Calu3 (cell line): ENCODE results near the gene PIEZO2. TPM values are rescaled to one million over a fixed set of nuclear protein-coding genes. Genes with fewer than 3 reads are reported as not detected.

ENCODE experiments used
- BruUV-seq: library from RNA; stranded (reverse); fragments of 400-500 nt; replicated peaks from 2 replicates; lab custom pipeline; 2021; lab: Mats Ljungman, UMichigan
- CTCF ChIA-PET: fragments of 300-600 bp; sonication (Branson Sonifier 250); formaldehyde crosslinking; loops from one replicate; lab custom pipeline; 2022; ENCODE audit warnings: antibody characterized with exemption; lab: Charles Lee
- DNase-seq: peaks from one replicate; pipeline ENCODE4 v3.0.0; 2022
- H3K27ac Mint-ChIP-seq: one replicate; pipeline ENCODE4 v1.8.0; 2022; ENCODE audit warnings: mixed read lengths; ENCODE audit not compliant: unreplicated experiment
- H3K27me3 Mint-ChIP-seq: one replicate; pipeline ENCODE4 v1.8.0; 2022; ENCODE audit warnings: mixed read lengths; ENCODE audit not compliant: unreplicated experiment
- H3K36me3 Mint-ChIP-seq: one replicate; pipeline ENCODE4 v1.8.0; 2022; ENCODE audit warnings: mild to moderate bottlenecking, moderate library complexity, mixed read lengths; ENCODE audit not compliant: insufficient read depth, unreplicated experiment
- H3K4me1 Mint-ChIP-seq: one replicate; pipeline ENCODE4 v1.8.0; 2022; ENCODE audit warnings: mild to moderate bottlenecking, low read depth, mixed read lengths; ENCODE audit not compliant: unreplicated experiment
- H3K4me3 Mint-ChIP-seq: one replicate; pipeline ENCODE4 v1.8.0; 2022; ENCODE audit warnings: mild to moderate bottlenecking, low read depth, moderate library complexity, mixed read lengths; ENCODE audit not compliant: unreplicated experiment
- H3K9me3 Mint-ChIP-seq: one replicate; pipeline ENCODE4 v1.8.0; 2022; ENCODE audit warnings: low read depth, mixed read lengths; ENCODE audit not compliant: unreplicated experiment
- intact Hi-C: fragments of 100-400 bp; cut with micrococcal nuclease; formaldehyde crosslinking; loops from one replicate; pipeline ENCODE4 v1.10.0; 2022; ENCODE audit not compliant: unreplicated experiment
- total RNA-seq: library from RNA; stranded (reverse); gene quantifications from 2 replicates; pipeline ENCODE4 v1.2.3, GENCODE V29; 2022
- TF ChIP-seq, protein P1 (sequence below): fragments of 200-600 bp; IDR thresholded peaks from one replicate; pipeline ENCODE4 v1.8.0; 2022; ENCODE audit warnings: antibody characterized with exemption; ENCODE audit not compliant: unreplicated experiment

Gene PIEZO2
- total RNA-seq, 1 experiment from 2014 or later = 0.24 TPM

DNA sequence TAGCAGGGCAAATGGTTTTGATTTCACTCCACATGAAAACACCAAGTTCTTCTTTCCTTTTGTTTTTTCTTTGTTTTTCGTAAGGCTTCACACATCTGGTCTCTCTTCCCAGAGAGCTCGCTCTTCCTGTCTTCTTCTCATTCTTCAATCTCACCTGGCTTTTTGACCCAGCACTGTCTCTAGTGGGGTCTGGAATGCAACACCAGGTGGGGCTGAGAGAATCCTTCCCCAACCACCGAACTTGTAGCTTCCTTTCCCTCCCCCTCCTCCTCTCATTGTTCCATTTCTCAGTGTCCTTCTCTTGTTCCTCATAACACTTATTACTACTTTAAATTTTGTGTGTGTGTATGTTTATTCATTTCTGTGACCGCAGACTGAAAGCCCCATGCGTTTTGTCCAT, 13.5 kb upstream of the PIEZO2 start:
- Mint-ChIP-seq H3K4me3 (no peak overlapping the region), H3K27ac (no peak overlapping the region), H3K36me3 (no peaks in the 10 kb centered on the region), H3K9me3 (no peaks in the 10 kb centered on the region), H3K27me3 (peaks cover 36% of the 10 kb centered on the region), H3K4me1 (no peaks in the 10 kb centered on the region)
- TF ChIP-seq, protein P1, sequence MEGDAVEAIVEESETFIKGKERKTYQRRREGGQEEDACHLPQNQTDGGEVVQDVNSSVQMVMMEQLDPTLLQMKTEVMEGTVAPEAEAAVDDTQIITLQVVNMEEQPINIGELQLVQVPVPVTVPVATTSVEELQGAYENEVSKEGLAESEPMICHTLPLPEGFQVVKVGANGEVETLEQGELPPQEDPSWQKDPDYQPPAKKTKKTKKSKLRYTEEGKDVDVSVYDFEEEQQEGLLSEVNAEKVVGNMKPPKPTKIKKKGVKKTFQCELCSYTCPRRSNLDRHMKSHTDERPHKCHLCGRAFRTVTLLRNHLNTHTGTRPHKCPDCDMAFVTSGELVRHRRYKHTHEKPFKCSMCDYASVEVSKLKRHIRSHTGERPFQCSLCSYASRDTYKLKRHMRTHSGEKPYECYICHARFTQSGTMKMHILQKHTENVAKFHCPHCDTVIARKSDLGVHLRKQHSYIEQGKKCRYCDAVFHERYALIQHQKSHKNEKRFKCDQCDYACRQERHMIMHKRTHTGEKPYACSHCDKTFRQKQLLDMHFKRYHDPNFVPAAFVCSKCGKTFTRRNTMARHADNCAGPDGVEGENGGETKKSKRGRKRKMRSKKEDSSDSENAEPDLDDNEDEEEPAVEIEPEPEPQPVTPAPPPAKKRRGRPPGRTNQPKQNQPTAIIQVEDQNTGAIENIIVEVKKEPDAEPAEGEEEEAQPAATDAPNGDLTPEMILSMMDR = no peak
- BruUV-seq = no TSS peak
- no peak for DNase-seq
- intact Hi-C loops = loop anchor here (10.0 kb wide), 1 partner anchor 392 kb away; no protein-coding TSS in a partner anchor
- CTCF ChIA-PET = interaction anchor here (0.6 to 1.2 kb wide), 3 partner anchors 12 to 311 kb away, joined by 3 to 8 read pairs (median 4); no protein-coding TSS in a partner anchor

DNA sequence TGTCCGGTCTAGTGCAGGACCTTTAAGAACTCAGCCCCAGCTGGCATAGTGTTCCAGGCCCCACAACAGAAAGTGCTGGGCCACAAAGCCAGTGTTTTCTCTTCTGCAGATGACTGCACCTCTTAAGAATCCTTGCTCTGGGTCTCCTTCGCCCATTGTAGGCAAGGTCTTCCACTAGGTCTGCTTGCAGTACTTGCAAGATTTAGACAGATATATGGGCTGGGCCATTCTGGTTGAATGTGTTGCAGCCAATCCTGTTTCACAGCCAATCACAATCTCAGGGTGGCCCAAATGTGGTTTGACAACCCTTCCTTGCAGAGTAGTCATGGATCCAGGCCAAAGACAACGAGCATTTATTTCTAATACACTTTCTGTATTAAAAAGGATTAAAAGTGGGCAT, 13.1 kb upstream of the PIEZO2 start:
- Mint-ChIP-seq H3K4me3 (no peak overlapping the region), H3K4me1 (no peaks in the 10 kb centered on the region), H3K36me3 (no peaks in the 10 kb centered on the region), H3K9me3 (no peaks in the 10 kb centered on the region), H3K27ac (no peak overlapping the region), H3K27me3 (peaks cover 32% of the 10 kb centered on the region)
- TF ChIP-seq, protein P1 = no peak
- CTCF ChIA-PET = no interaction called here
- intact Hi-C loops = loop anchor here (10.0 kb wide), 1 partner anchor 392 kb away; no protein-coding TSS in a partner anchor
- no peak for DNase-seq
- BruUV-seq = no TSS peak

DNA sequence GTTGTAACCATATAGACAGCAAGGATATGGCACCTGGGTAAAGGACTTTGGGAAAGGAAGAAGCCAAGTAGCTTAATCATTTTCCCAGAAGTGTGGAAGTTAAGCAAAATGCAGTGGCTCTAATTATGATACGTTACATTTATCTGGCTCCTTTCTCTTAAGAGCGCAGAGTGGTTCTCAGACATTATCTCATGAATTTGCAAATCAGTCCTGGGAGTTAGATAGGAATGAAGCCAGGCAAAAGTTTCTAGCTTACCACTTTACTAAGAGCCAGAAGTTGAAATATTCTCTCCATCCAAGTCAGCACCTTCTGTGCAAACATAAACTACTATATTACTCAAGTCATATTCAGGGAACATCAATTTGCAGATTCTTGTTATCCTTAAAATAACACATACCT, 10.9 kb upstream of the PIEZO2 start:
- Mint-ChIP-seq H3K36me3 (no peaks in the 10 kb centered on the region), H3K27me3 (peaks cover 37% of the 10 kb centered on the region), H3K4me1 (no peaks in the 10 kb centered on the region), H3K4me3 (no peak overlapping the region), H3K27ac (no peak overlapping the region), H3K9me3 (no peaks in the 10 kb centered on the region)
- intact Hi-C loops = loop anchor here (10.0 kb wide), 1 partner anchor 394 kb away; no protein-coding TSS in a partner anchor
- no TSS peak for BruUV-seq
- no peak for DNase-seq
- CTCF ChIA-PET = interaction anchor here (1.1 kb wide), 1 partner anchor 310 kb away, joined by 3 read pairs; no protein-coding TSS in a partner anchor
- TF ChIP-seq, protein P1 = no peak

DNA sequence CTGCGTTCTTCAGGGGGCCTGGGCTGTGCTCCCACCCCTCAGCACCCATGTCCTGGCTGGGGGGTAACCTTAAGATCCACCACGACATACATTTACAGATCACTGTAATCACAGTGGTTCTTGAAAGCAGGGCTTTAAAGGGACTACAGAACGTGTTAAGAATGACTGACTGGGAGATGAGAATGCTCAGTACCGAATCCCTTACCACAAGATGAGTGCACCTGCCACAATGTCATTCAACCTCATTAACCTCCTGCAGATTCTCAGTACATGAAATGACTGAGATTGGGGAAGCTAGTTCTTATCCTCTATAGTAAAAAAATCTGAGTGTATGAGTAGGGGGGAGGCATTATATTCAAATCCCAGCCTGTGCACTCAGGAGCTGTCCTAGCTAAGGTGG, 10.5 kb upstream of the PIEZO2 start:
- intact Hi-C loops = loop anchor here (10.0 kb wide), 1 partner anchor 395 kb away; no protein-coding TSS in a partner anchor
- no peak overlapping the region for H3K4me3 Mint-ChIP-seq
- H3K36me3 Mint-ChIP-seq = no peaks in the 10 kb centered on the region
- CTCF ChIA-PET = interaction anchor here (1.1 kb wide), 1 partner anchor 309 kb away, joined by 3 read pairs; no protein-coding TSS in a partner anchor
- H3K27ac Mint-ChIP-seq = no peak overlapping the region
- BruUV-seq = no TSS peak
- TF ChIP-seq, protein P1 = no peak
- no peaks in the 10 kb centered on the region for H3K4me1 Mint-ChIP-seq
- no peaks in the 10 kb centered on the region for H3K9me3 Mint-ChIP-seq
- peaks cover 42% of the 10 kb centered on the region for H3K27me3 Mint-ChIP-seq
- DNase-seq = no peak
